ENCODE data around the gene NPPC. TPM values are rescaled to one million over a fixed set of nuclear protein-coding genes. Genes with fewer than 3 reads are reported as not detected.
"Not testable (repeated sequence)": the region's sequence is repeated elsewhere in the genome, so short reads cannot be mapped to it uniquely, and the experiment has no call there.

The NPPC gene
- total RNA-seq, 1 donor from 2014 or later = not detected

DNA sequence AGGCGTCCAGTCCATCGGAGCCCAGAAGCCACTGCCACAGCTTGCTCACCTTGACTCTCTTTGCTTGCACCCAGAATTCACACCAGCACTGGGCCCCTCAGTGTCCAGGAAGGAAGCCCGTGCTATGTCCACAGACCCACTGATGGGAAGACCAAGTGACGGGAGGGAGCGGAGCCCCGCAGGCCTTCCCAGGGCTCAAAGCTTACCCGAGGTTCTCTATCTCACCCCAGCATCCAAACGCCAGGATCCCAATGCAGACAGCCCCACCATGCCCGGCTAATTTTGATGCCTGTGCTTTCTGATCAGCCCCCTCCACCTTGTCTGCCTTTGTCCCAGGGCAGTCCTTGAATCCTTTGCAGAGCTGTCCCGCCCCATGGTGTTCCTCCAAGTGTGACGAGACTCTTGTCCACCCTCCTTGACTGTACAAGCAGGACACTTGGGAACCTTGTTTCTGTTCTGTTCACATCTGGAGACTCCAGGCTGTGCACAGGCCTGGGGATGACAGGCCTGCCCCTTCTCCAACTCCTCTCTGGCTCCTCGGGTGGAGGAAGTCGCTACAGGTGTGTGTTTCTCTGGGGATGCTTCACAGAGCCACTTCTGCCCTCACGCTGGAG lies 12.0 kb downstream of the NPPC start:
- TF ChIP-seq CTCF (IDR thresholded peaks at IDR 0.05; ENCODE audit: insufficient read depth, low read length, severe bottlenecking) = no peak
- H3K27me3 ChIP-seq (ENCODE audit: control insufficient read depth, insufficient read depth, low read length) = peaks cover 3% of the 10 kb centered on the region
- no peaks in the 10 kb centered on the region for H3K36me3 ChIP-seq (ENCODE audit: control insufficient read depth, insufficient read depth, low read length)
- DNase-seq (ENCODE audit: low read depth) = no peak
- no peak overlapping the region for H3K4me3 ChIP-seq (ENCODE audit: low read depth, low read length)
- FAIRE-seq = no peak

- DNase-seq (ENCODE audit: low read depth) (no peak), FAIRE-seq (peak; percentile 28)
- H3K4me3 ChIP-seq (ENCODE audit: low read depth, low read length) = no peak overlapping the region
- TF ChIP-seq CTCF (IDR thresholded peaks at IDR 0.05; ENCODE audit: insufficient read depth, low read length, severe bottlenecking) = no peak
- no peaks in the 10 kb centered on the region for H3K27me3 ChIP-seq (ENCODE audit: control insufficient read depth, insufficient read depth, low read length)
- H3K36me3 ChIP-seq (ENCODE audit: control insufficient read depth, insufficient read depth, low read length) = no peaks in the 10 kb centered on the region
These were observed 14.8 kb downstream of the NPPC start for GRCh38 chr2:231911381-231911780.

DNA sequence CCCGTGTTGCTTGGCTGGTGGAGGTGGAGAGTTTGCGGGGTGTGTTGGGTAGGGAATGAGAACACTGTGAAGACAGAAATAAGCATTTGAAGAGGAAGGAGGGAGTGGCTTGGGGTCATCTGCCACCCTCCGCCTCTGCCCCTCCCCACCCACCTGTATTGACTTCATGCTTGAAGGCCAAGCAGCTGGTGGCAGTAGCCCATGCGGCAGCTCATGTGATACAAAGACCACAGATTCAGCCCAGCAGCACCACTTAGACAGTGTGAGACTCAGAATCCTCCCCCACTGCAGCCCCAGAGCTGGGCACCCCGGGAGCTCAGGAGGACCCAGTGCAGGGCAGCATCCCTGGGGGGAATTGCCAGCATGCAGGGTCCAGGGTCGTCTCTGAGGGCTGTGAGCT lies 15.4 kb downstream of the NPPC start:
- Histone ChIP-seq H3K36me3 (ENCODE audit: control insufficient read depth, insufficient read depth, low read length) (no peaks in the 10 kb centered on the region), H3K27me3 (ENCODE audit: control insufficient read depth, insufficient read depth, low read length) (no peaks in the 10 kb centered on the region), H3K4me3 (ENCODE audit: low read depth, low read length) (no peak overlapping the region)
- DNase-seq (ENCODE audit: low read depth) (no peak), FAIRE-seq (no peak)
- no peak for TF ChIP-seq CTCF (IDR thresholded peaks at IDR 0.05; ENCODE audit: insufficient read depth, low read length, severe bottlenecking)

DNA sequence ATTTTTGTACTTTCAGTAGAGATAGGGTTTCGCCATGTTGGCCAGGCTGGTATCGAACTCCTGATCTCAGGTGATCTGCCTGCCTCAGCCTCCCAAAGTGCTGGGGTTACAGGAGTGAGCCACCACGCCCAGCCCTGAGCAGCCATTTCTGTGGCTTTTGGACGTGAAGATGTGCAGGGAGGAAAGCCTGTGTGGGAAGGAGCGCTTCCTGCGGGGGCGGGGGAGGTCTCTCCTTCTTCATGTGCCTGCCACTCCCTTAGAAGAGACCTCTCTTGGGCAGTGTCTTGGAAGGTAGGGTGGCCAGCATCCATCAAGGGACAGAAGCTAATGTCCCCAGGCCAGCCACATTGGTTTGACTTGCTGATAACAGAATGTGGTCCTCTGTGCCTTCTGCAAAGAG lies 16.0 kb downstream of the NPPC start:
- not testable (repeated sequence) for H3K4me3 ChIP-seq (ENCODE audit: low read depth, low read length)

GRCh38 chr2:231909631-231910030 lies 16.6 kb downstream of the NPPC start:
- H3K4me3 ChIP-seq (ENCODE audit: low read depth, low read length) = no peak overlapping the region
- H3K27me3 ChIP-seq (ENCODE audit: control insufficient read depth, insufficient read depth, low read length) = peaks cover 1% of the 10 kb centered on the region
- DNase-seq (ENCODE audit: low read depth) (no peak), FAIRE-seq (no peak)
- TF ChIP-seq CTCF (IDR thresholded peaks at IDR 0.05; ENCODE audit: insufficient read depth, low read length, severe bottlenecking) = no peak
- no peaks in the 10 kb centered on the region for H3K36me3 ChIP-seq (ENCODE audit: control insufficient read depth, insufficient read depth, low read length)

More for the DNA sequence above, 16.0 kb downstream of the NPPC start:
- FAIRE-seq; H3K27me3 ChIP-seq (ENCODE audit: control insufficient read depth, insufficient read depth, low read length); H3K36me3 ChIP-seq (ENCODE audit: control insufficient read depth, insufficient read depth, low read length); DNase-seq (ENCODE audit: low read depth): not testable (repeated sequence)

DNA sequence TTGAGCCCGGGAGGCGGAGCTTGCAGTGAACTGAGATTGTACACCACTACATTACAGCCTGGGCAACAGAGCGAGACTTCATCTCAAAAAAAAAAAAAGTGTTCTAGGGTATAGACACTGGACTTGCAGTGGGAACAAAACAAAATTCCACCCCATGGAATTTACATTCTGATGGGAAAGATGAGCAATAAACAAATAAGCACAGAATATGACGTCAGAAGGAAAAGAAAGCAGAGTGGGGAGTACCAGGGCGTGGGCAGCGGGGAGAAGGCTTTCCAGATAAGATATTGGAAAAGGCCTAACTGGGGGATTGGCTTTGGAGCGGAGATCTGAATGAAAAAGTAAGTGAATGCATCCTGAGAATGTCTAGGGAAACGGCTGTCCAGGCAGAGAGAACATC lies 17.6 kb downstream of the NPPC start:
- Histone ChIP-seq H3K36me3 (ENCODE audit: control insufficient read depth, insufficient read depth, low read length) (no peaks in the 10 kb centered on the region), H3K27me3 (ENCODE audit: control insufficient read depth, insufficient read depth, low read length) (peaks cover 1% of the 10 kb centered on the region), H3K4me3 (ENCODE audit: low read depth, low read length) (no peak overlapping the region)
- FAIRE-seq (no peak), DNase-seq (ENCODE audit: low read depth) (no peak)
- TF ChIP-seq CTCF (IDR thresholded peaks at IDR 0.05; ENCODE audit: insufficient read depth, low read length, severe bottlenecking) = no peak
